GM12878 (cell line): ENCODE data around the gene NOP16. TPM values are rescaled to one million over a fixed set of nuclear protein-coding genes. Genes with fewer than 3 reads are reported as not detected.

ENCODE experiments used
- ATAC-seq: fragments of 200-7000 bp; cut with Tn5 transposase; 3 replicates; pipeline ENCODE4 v1.9.1; 2020; ENCODE audit warnings: mild to moderate bottlenecking, moderate library complexity
- BruUV-seq: library from RNA; stranded (reverse); fragments of 400-500 nt; replicated peaks from 2 replicates; lab custom pipeline; 2021; lab: Mats Ljungman, UMichigan
- CTCF ChIA-PET: fragments of 300-600 bp; sonication (Branson Sonifier 250); formaldehyde crosslinking; extraction: SDS; loops from one replicate; lab custom pipeline; 2021; ENCODE audit warnings: inconsistent platforms; lab: Yijun Ruan, JAX
- POLR2A ChIA-PET: fragments of 350-600 bp; formaldehyde crosslinking; extraction: SDS; loops from one replicate; lab custom pipeline; 2021; ENCODE audit warnings: inconsistent platforms; lab: Charles Lee
- RAD21 ChIA-PET: fragments of 300-600 bp; sonication (Branson Sonifier 250); formaldehyde crosslinking; loops from one replicate; lab custom pipeline; 2023; ENCODE audit warnings: antibody characterized with exemption; ENCODE audit not compliant: unreplicated experiment; lab: Charles Lee
- SMC1A ChIA-PET: fragments of 300-600 bp; sonication (Branson Sonifier 250); formaldehyde crosslinking; loops from one replicate; lab custom pipeline; 2023; ENCODE audit not compliant: unreplicated experiment, uncharacterized antibody; lab: Charles Lee
- DNase-seq: peaks from one replicate; pipeline ENCODE4 v3.0.0-alpha.2; 2011; ENCODE audit warnings: low read depth, low spot score
- FAIRE-seq: peaks from 3 replicates; lab custom pipeline; 2011; peaks lifted over from hg19 to GRCh38; lab: Jason Lieb, UNC
- H2AFZ ChIP-seq: 2 replicates; pipeline ENCODE4 v1.6.0; 2011; ENCODE audit warnings: low read depth, low read length, control low read depth; ENCODE audit not compliant: control insufficient read depth
- H3K27ac ChIP-seq: 2 replicates; pipeline ENCODE4 v1.5.1; 2011; ENCODE audit warnings: control low read depth; ENCODE audit not compliant: control insufficient read depth, insufficient read depth
- H3K27me3 ChIP-seq, 2 experiments: replicated peaks in 1 of 2; 2 replicates each; pipeline versions ENCODE4 v1.6.0 to v1.6.1; 2011; ENCODE audit warnings: low read length in 1 of 2; ENCODE audit not compliant: control insufficient read depth in 2 of 2, insufficient read depth in 2 of 2
- H3K36me3 ChIP-seq, 2 experiments: 2 replicates each; pipeline ENCODE4 v1.5.1; 2011; ENCODE audit warnings: low read length in 1 of 2; ENCODE audit not compliant: control insufficient read depth in 2 of 2, insufficient read depth in 2 of 2
- H3K4me1 ChIP-seq: 2 replicates; pipeline ENCODE4 v1.6.1; 2011; ENCODE audit warnings: mild to moderate bottlenecking, low read length, moderate library complexity, mixed read lengths; ENCODE audit not compliant: control insufficient read depth, insufficient read depth
- H3K4me2 ChIP-seq: 2 replicates; pipeline ENCODE4 v1.6.0; 2011; ENCODE audit warnings: control low read depth; ENCODE audit not compliant: control insufficient read depth, insufficient read depth
- H3K4me3 ChIP-seq: fragments of 200-600 bp; sonication (generic); 2 replicates; pipeline ENCODE4 v1.5.1; 2016
- H3K79me2 ChIP-seq: 2 replicates; pipeline ENCODE4 v1.6.0; 2011; ENCODE audit warnings: low read length; ENCODE audit not compliant: control insufficient read depth, insufficient read depth
- H3K9ac ChIP-seq: 2 replicates; pipeline ENCODE4 v1.8.0; 2011; ENCODE audit warnings: low read length, control low read depth, mixed read lengths; ENCODE audit not compliant: control insufficient read depth, insufficient read depth
- H3K9me3 ChIP-seq: replicated peaks from 3 replicates; pipeline ENCODE4 v1.5.1; 2011; ENCODE audit warnings: mild to moderate bottlenecking, low read length; ENCODE audit not compliant: control insufficient read depth, insufficient read depth
- H4K20me1 ChIP-seq: 2 replicates; pipeline ENCODE4 v1.6.0; 2011; ENCODE audit not compliant: control insufficient read depth, insufficient read depth
- CTCF ChIP-seq, 3 experiments: IDR thresholded peaks in 2 of 3; conservative IDR thresholded peaks in 1 of 3; 2 replicates each; pipeline ENCODE4 v1.5.1; 2011; ENCODE audit warnings: low read depth in 3 of 3, low read length in 3 of 3, mild to moderate bottlenecking in 3 of 3, control low read depth in 2 of 3, moderate library complexity in 2 of 3, inconsistent platforms in 1 of 3, mixed read lengths in 1 of 3; ENCODE audit not compliant: control insufficient read depth in 2 of 3, insufficient read depth in 1 of 3; ENCODE audit errors: extremely low read depth in 1 of 3
- HDAC2 ChIP-seq: fragments of 200-600 bp; sonication (generic); IDR thresholded peaks from 2 replicates; pipeline ENCODE4 v1.6.1; 2017
- HDGF ChIP-seq: fragments of 450-650 bp; IDR thresholded peaks from 2 replicates; pipeline ENCODE4 v1.6.1; 2016; ENCODE audit warnings: antibody characterized with exemption
- JUNB ChIP-seq: IDR thresholded peaks from 2 replicates; pipeline ENCODE4 v1.6.1; 2016; ENCODE audit warnings: antibody characterized with exemption, mild to moderate bottlenecking
- MEF2B ChIP-seq: fragments of 450-650 bp; IDR thresholded peaks from 2 replicates; pipeline ENCODE4 v1.6.1; 2018; ENCODE audit warnings: mild to moderate bottlenecking, moderate library complexity; ENCODE audit not compliant: partially characterized antibody, poor library complexity, severe bottlenecking
- NBN ChIP-seq: fragments of 450-650 bp; IDR thresholded peaks from 2 replicates; pipeline ENCODE4 v1.6.1; 2016
- NFYB ChIP-seq: IDR thresholded peaks from 2 replicates; pipeline ENCODE4 v1.6.1; 2011; ENCODE audit warnings: low read depth, mild to moderate bottlenecking, low read length, improper control_type of control experiment, moderate library complexity; ENCODE audit not compliant: insufficient read depth
- NR2F1 ChIP-seq: fragments of 450-650 bp; conservative IDR thresholded peaks from 2 replicates; pipeline ENCODE4 v1.6.1; 2017; ENCODE audit warnings: mild to moderate bottlenecking
- SRF ChIP-seq, 2 experiments: IDR thresholded peaks; 2 replicates each; pipeline ENCODE4 v1.6.1; 2011; ENCODE audit warnings: low read depth in 2 of 2, low read length in 2 of 2, mild to moderate bottlenecking in 1 of 2, moderate library complexity in 1 of 2
- YBX1 ChIP-seq: fragments of 450-650 bp; IDR thresholded peaks from 2 replicates; pipeline ENCODE4 v1.6.1; 2016; ENCODE audit warnings: antibody characterized with exemption
- ZNF274 ChIP-seq: IDR thresholded peaks from one replicate; pipeline ENCODE4 v1.8.0; 2011; ENCODE audit not compliant: insufficient read length, insufficient read depth
- WGBS: methylation state at CpG from one replicate; pipeline ENCODE4 v1.1.6; 2016; ENCODE audit warnings: low lambda C conversion rate; ENCODE audit not compliant: insufficient replicate concordance, insufficient coverage; ENCODE audit errors: missing lambda C conversion rate; 5-methylcytosine and 5-hydroxymethylcytosine counted together
- in situ Hi-C: fragments of 300-500 bp; cut with MboI; formaldehyde crosslinking; loops from 9 replicates; pipeline ENCODE4 v1.14.3; 2018; ENCODE audit warnings: mixed read lengths
- intact Hi-C: fragments of 100-400 bp; cut with micrococcal nuclease; formaldehyde crosslinking; loops from one replicate; pipeline ENCODE4 v1.14.2; 2022; ENCODE audit not compliant: unreplicated experiment
- polyA plus RNA-seq, 11 experiments: library from polyadenylated mRNA; depleted of rRNA in 4 of 11; unstranded in 6 of 11; stranded (reverse) in 5 of 11; fragments of >200 nt; fragmentation: Nextera tagmentation in 4 of 11; fragmentation: Illumina TruSeq in 1 of 11; extraction: Ambion mirVana in 4 of 11; extraction: Trizol in 1 of 11; gene quantifications; 1 replicate in 1 of 11; 2 replicates in 10 of 11; pipeline versions ENCODE4 v1.2.1 to v1.2.3, GENCODE V29; 2011 to 2016; ENCODE audit warnings: inconsistent platforms in 2 of 11, missing spikeins in 2 of 11, low read depth in 1 of 11
- total RNA-seq, 4 experiments: library from RNA; depleted of rRNA in 3 of 4; stranded (reverse); fragments of >200 nt in 3 of 4; fragmentation: Illumina TruSeq in 1 of 4; extraction: Trizol in 1 of 4; gene quantifications; 2 replicates each; pipeline versions ENCODE4 v1.2.1 to v1.2.3, GENCODE V29; 2013 to 2021
- TF ChIP-seq, protein P1 (sequence below): fragments of 450-650 bp; IDR thresholded peaks from 2 replicates; pipeline ENCODE4 v1.6.1; 2017; ENCODE audit warnings: borderline replicate concordance
- TF ChIP-seq, protein P2 (sequence below): fragments of 450-650 bp; IDR thresholded peaks from 2 replicates; pipeline ENCODE4 v1.6.1; 2016; ENCODE audit warnings: mild to moderate bottlenecking, moderate library complexity, borderline replicate concordance
- TF ChIP-seq, protein P3 (sequence below): fragments of 450-650 bp; IDR thresholded peaks from 2 replicates; pipeline ENCODE4 v1.6.1; 2014; ENCODE audit warnings: mild to moderate bottlenecking

Gene NOP16
- total and polyA plus RNA-seq, 10 of the 15 experiments (the other 5 are each of a cell fraction or from before 2014, with no cell fraction given) = 50.3 to 276 (median 116) TPM

GRCh38 chr5:176384991-176385390 is 3.4 kb downstream of the NOP16 start:
- no peak overlapping the region for H3K4me3 ChIP-seq
- RAD21 ChIA-PET = no interaction called here
- POLR2A ChIA-PET = interaction anchor here (0.5 to 0.6 kb wide), 2 partner anchors 9 to 25 kb away, joined by 4 read pairs; no protein-coding TSS in a partner anchor
- no peak overlapping the region for H2AFZ ChIP-seq
- WGBS = 94% methylated on average over 12 of the region's 12 CpGs
- FAIRE-seq (no peak), ATAC-seq (no peak), DNase-seq (no peak)
- BruUV-seq = no TSS peak
- in situ Hi-C loops = no loop called here
- peaks cover 21 to 25% of the 10 kb centered on the region in 2 experiments for H3K36me3 ChIP-seq
- peak overlapping the region; percentile 72; the same call in 1 of the 2 replicates for H3K4me2 ChIP-seq
- H3K4me1 ChIP-seq = peaks cover 6% of the 10 kb centered on the region
- H3K27ac ChIP-seq = no peak overlapping the region
- peaks cover 42% of the 10 kb centered on the region for H3K79me2 ChIP-seq
- H4K20me1 ChIP-seq = peaks cover 3% of the 10 kb centered on the region; the same call in 1 of the 2 replicates
- SMC1A ChIA-PET = no interaction called here
- no peaks in the 10 kb centered on the region; the same call in 2 of the 3 replicates for H3K9me3 ChIP-seq
- H3K9ac ChIP-seq = no peak overlapping the region
- H3K27me3 ChIP-seq = no peaks in the 10 kb centered on the region
- CTCF ChIA-PET = no interaction called here
- intact Hi-C loops = loop anchor here (5.0 to 10.0 kb wide), 2 partner anchors 148 to 150 kb away; partner anchors contain the start of genes RNF44 and SIMC1
- TF ChIP-seq MEF2B (no peak), CTCF (IDR thresholded peaks at IDR 0.05 in 2 of 3, conservative IDR thresholded peaks at IDR 0.05 in 1 of 3; ENCODE audit: control insufficient read depth in 2 of 3, extremely low read depth in 1 of 3, insufficient read depth in 1 of 3, low read depth in 3 of 3, low read length in 3 of 3) (no peak), NFYB (no peak), ZNF274 (no peak), SRF (IDR thresholded peaks at IDR 0.05; ENCODE audit: low read depth in 2 of 2, low read length in 2 of 2) (no peak), HDAC2 (no peak), HDGF (no peak), NR2F1 (no peak), YBX1 (no peak), JUNB (no peak), NBN (no peak)
- TF ChIP-seq, protein P1, sequence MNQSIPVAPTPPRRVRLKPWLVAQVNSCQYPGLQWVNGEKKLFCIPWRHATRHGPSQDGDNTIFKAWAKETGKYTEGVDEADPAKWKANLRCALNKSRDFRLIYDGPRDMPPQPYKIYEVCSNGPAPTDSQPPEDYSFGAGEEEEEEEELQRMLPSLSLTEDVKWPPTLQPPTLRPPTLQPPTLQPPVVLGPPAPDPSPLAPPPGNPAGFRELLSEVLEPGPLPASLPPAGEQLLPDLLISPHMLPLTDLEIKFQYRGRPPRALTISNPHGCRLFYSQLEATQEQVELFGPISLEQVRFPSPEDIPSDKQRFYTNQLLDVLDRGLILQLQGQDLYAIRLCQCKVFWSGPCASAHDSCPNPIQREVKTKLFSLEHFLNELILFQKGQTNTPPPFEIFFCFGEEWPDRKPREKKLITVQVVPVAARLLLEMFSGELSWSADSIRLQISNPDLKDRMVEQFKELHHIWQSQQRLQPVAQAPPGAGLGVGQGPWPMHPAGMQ = no peak
- TF ChIP-seq, protein P2, sequence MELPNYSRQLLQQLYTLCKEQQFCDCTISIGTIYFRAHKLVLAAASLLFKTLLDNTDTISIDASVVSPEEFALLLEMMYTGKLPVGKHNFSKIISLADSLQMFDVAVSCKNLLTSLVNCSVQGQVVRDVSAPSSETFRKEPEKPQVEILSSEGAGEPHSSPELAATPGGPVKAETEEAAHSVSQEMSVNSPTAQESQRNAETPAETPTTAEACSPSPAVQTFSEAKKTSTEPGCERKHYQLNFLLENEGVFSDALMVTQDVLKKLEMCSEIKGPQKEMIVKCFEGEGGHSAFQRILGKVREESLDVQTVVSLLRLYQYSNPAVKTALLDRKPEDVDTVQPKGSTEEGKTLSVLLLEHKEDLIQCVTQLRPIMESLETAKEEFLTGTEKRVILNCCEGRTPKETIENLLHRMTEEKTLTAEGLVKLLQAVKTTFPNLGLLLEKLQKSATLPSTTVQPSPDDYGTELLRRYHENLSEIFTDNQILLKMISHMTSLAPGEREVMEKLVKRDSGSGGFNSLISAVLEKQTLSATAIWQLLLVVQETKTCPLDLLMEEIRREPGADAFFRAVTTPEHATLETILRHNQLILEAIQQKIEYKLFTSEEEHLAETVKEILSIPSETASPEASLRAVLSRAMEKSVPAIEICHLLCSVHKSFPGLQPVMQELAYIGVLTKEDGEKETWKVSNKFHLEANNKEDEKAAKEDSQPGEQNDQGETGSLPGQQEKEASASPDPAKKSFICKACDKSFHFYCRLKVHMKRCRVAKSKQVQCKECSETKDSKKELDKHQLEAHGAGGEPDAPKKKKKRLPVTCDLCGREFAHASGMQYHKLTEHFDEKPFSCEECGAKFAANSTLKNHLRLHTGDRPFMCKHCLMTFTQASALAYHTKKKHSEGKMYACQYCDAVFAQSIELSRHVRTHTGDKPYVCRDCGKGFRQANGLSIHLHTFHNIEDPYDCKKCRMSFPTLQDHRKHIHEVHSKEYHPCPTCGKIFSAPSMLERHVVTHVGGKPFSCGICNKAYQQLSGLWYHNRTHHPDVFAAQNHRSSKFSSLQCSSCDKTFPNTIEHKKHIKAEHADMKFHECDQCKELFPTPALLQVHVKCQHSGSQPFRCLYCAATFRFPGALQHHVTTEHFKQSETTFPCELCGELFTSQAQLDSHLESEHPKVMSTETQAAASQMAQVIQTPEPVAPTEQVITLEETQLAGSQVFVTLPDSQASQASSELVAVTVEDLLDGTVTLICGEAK = no peak
- TF ChIP-seq, protein P3, sequence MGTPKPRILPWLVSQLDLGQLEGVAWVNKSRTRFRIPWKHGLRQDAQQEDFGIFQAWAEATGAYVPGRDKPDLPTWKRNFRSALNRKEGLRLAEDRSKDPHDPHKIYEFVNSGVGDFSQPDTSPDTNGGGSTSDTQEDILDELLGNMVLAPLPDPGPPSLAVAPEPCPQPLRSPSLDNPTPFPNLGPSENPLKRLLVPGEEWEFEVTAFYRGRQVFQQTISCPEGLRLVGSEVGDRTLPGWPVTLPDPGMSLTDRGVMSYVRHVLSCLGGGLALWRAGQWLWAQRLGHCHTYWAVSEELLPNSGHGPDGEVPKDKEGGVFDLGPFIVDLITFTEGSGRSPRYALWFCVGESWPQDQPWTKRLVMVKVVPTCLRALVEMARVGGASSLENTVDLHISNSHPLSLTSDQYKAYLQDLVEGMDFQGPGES = no peak
